Measurements from ENCODE around the gene KRT4. TPM values are rescaled to one million over a fixed set of nuclear protein-coding genes. Genes with fewer than 3 reads are reported as not detected.

KRT4 gene
- total RNA-seq, 1 experiment from 2014 or later, result 2.0 TPM

GRCh38 chr12:52788192-52788875 lies 25.6 kb downstream of the KRT4 start:
- in situ Hi-C loops (cut with HindIII; ENCODE audit: low pct_unique_long_range_greater_than_20kb, low sequenced_read_pairs), result no loop called here
- DNase-seq (ENCODE audit: low read depth), result no peak

- in situ Hi-C loops (cut with HindIII; ENCODE audit: low pct_unique_long_range_greater_than_20kb, low sequenced_read_pairs), result no loop called here
- DNase-seq (ENCODE audit: low read depth), result no peak
Observed at GRCh38 chr12:52787324-52788191, 26.4 kb downstream of the KRT4 start.

- DNase-seq (ENCODE audit: low read depth), result no peak
- in situ Hi-C loops (cut with HindIII; ENCODE audit: low pct_unique_long_range_greater_than_20kb, low sequenced_read_pairs), result no loop called here
Observed at GRCh38 chr12:52784909-52785308, 29.0 kb downstream of the KRT4 start.

GRCh38 chr12:52783563-52784316 lies 30.2 kb downstream of the KRT4 start:
- in situ Hi-C loops (cut with HindIII; ENCODE audit: low pct_unique_long_range_greater_than_20kb, low sequenced_read_pairs), result no loop called here
- no peak for DNase-seq (ENCODE audit: low read depth)

DNA sequence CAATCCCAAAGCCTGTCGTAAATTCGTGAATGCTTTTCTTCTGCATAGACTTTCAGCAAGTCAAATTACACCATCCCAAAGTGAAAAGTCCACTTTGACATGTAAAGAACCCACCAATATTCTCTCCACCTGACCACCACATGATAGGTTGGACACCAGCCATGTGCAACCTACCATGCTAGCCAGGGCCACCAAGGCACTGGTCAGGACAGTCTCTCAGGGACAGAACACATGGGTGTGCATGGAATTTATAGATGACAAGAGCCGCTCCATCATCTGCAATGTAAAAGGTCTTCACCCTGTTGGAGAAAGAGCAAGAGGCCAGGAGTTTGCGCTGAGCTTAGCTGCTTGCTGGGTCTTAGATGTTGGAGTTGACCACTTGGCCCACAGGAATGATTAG lies 31.4 kb downstream of the KRT4 start:
- in situ Hi-C loops (cut with HindIII; ENCODE audit: low pct_unique_long_range_greater_than_20kb, low sequenced_read_pairs), result no loop called here
- no peak for DNase-seq (ENCODE audit: low read depth)

GRCh38 chr12:52781399-52782082 lies 32.4 kb downstream of the KRT4 start:
- in situ Hi-C loops (cut with HindIII; ENCODE audit: low pct_unique_long_range_greater_than_20kb, low sequenced_read_pairs), result no loop called here
- no peak for DNase-seq (ENCODE audit: low read depth)

GRCh38 chr12:52779914-52780313 lies 34.0 kb downstream of the KRT4 start:
- in situ Hi-C loops (cut with HindIII; ENCODE audit: low pct_unique_long_range_greater_than_20kb, low sequenced_read_pairs), result no loop called here
- DNase-seq (ENCODE audit: low read depth), result no peak

- no peak for DNase-seq (ENCODE audit: low read depth)
- in situ Hi-C loops (cut with HindIII; ENCODE audit: low pct_unique_long_range_greater_than_20kb, low sequenced_read_pairs), result no loop called here
Observed at GRCh38 chr12:52778833-52779232, 35.1 kb downstream of the KRT4 start.

- in situ Hi-C loops (cut with HindIII; ENCODE audit: low pct_unique_long_range_greater_than_20kb, low sequenced_read_pairs), result no loop called here
Observed at GRCh38 chr12:52777566-52777965, 36.4 kb downstream of the KRT4 start.

GRCh38 chr12:52776913-52777395 lies 37.0 kb downstream of the KRT4 start, which contains the start of gene KRT76:
TSS of gene KRT76 (minus strand) at chr12:52777345. CDS start at chr12:52777291, 54 bp downstream.
- in situ Hi-C loops (cut with HindIII; ENCODE audit: low pct_unique_long_range_greater_than_20kb, low sequenced_read_pairs), result no loop called here
- no peak for DNase-seq (ENCODE audit: low read depth)

More at GRCh38 chr12:52777566-52777965, 36.4 kb downstream of the KRT4 start:
- DNase-seq (ENCODE audit: low read depth), result no peak

DNA sequence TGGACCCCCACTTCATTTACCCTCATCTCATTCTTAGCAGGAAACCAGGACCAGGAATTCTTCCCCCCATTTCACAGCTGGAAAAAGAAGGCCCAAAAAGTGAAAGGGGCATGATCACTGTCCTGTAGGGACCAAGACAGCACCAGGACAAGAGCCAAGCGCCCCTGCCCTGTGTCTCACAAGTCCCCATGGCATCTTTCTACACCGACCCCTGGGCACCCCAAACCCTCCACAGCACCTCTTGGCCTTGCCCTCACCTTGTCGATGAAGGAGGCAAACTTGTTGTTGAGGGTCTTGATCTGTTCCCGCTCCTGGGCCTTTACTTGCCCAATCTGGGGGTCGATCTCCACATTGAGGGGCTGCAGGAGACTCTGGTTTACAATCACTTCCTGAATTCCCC lies 37.5 kb downstream of the KRT4 start:
- in situ Hi-C loops (cut with HindIII; ENCODE audit: low pct_unique_long_range_greater_than_20kb, low sequenced_read_pairs), result no loop called here
- no peak for DNase-seq (ENCODE audit: low read depth)

DNA sequence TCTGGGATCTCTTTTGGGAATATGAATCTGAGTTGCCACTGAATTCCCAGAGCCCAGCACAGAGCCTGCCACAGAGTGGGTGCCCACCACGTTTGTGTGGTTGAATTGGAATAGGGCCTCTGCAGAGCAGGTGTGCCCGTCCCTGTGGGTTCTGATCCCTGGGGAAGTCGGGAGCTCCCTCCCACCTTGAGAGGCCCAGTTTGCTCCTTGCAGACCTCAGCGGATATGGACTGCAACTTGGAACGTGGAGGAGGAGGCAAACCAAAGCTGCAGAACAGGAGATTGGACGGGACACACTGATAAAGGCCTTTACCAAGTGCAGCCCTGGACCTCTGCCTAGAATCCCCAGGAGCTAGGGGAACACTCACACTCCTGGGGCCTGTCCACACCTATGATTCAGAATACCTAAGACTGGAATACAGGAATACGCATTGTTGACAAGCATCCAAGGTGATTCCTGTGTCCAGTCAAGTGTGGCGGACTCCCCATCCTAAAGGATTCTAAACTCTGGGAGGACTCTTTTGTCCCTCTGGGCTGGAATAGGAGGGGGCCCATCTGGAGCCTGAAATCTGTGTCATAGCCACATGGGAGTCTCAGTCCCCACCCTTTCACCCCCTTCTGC lies 39.2 kb downstream of the KRT4 start:
- DNase-seq (ENCODE audit: low read depth), result peak; percentile 16
- in situ Hi-C loops (cut with HindIII; ENCODE audit: low pct_unique_long_range_greater_than_20kb, low sequenced_read_pairs), result no loop called here

DNA sequence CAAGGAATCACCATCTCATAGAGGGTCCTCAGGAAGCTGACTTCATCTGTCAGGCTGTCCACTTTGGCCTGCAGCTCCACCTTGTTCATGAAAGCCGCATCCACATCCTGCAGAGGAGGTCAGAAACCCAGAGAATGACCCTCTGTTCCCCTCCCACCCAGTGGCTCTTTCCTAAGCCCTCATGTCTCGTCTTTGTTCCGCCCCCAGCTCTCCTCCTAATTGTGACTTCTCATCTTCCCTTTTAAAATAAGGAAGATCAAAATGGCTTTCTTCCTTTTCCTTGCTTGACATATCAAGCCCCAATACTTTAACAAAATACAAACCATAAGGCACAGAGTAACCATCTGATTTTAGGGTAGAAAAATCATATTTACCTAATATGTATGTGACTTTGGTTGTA lies 41.1 kb downstream of the KRT4 start:
- in situ Hi-C loops (cut with HindIII; ENCODE audit: low pct_unique_long_range_greater_than_20kb, low sequenced_read_pairs), result no loop called here
- no peak for DNase-seq (ENCODE audit: low read depth)

GRCh38 chr12:52772188-52772587 lies 41.7 kb downstream of the KRT4 start:
- in situ Hi-C loops (cut with HindIII; ENCODE audit: low pct_unique_long_range_greater_than_20kb, low sequenced_read_pairs), result no loop called here
- DNase-seq (ENCODE audit: low read depth), result no peak

- in situ Hi-C loops (cut with HindIII; ENCODE audit: low pct_unique_long_range_greater_than_20kb, low sequenced_read_pairs), result no loop called here
- DNase-seq (ENCODE audit: low read depth), result no peak
Observed at GRCh38 chr12:52771505-52771904, 42.4 kb downstream of the KRT4 start.

DNA sequence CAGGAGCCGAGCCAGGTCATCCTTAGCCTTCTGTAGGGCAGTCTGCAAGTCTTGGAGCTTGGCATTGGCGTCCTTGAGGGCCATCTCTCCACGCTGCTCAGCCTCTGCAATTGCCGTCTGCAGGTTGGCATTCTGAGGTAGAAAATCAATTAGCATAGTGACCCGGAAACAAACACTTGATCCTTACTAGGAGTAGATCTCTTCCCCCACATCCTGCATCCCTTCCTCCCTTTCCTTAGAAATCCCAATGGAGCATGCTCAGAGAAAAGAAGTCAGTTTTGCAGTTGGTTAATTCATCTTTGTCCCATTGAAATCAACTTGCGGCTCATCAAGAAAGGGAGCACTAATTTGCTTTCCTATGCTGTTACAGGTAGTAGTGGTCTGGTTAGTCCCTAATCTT lies 42.8 kb downstream of the KRT4 start:
- in situ Hi-C loops (cut with HindIII; ENCODE audit: low pct_unique_long_range_greater_than_20kb, low sequenced_read_pairs), result no loop called here
- no peak for DNase-seq (ENCODE audit: low read depth)

DNA sequence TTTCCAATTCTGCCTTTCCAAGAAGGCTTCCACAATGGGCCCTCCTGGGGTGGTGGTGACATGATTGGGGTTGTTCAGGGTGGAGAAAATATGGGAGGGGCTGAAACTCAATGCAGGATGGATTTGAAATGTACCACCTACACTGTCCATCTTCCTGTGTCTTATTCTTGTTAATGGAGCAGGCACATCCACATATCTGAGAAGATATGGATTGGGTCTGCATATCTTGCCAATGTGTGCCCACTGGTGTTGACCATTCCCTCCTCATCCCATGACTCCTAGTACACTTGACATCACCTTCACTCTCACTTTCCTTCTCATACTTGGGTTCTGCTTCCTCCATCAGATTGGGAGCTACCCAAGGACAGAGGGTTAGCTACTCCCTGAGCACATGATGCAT lies 44.0 kb downstream of the KRT4 start:
- in situ Hi-C loops (cut with HindIII; ENCODE audit: low pct_unique_long_range_greater_than_20kb, low sequenced_read_pairs), result no loop called here
- no peak for DNase-seq (ENCODE audit: low read depth)

DNA sequence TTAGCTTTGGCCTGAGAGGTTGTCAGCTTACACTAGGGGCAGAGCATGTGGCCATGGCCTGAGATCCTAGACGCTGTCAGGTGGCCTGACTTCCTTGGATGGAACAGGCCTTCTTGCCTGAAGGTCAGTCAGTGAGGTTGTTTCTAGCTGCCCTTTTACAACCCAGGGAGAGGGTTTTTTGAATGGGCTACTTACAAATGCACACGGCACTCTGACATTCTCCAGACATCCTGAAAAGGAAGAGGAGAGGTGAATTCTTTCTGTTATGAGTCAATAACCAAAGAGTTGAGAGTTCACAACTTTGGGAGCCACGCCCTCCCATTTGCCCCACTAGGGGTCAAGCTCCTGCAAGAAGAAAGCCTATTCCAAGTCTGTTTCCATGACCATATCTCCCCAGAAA lies 44.6 kb downstream of the KRT4 start:
- in situ Hi-C loops (cut with HindIII; ENCODE audit: low pct_unique_long_range_greater_than_20kb, low sequenced_read_pairs), result no loop called here
- DNase-seq (ENCODE audit: low read depth), result no peak
